Smooth muscle cell of the brain vasculature (primary cell): Measurements from ENCODE around the gene GOLGA6L10.
"Not testable (repeated sequence)": the region's sequence is repeated elsewhere in the genome, so short reads cannot be mapped to it uniquely, and the experiment has no call there.

Experiments
- DNase-seq: peaks from one replicate; pipeline ENCODE4 v3.0.0-alpha.2; 2012; ENCODE audit warnings: low read depth, low spot score

GOLGA6L10 gene

DNA sequence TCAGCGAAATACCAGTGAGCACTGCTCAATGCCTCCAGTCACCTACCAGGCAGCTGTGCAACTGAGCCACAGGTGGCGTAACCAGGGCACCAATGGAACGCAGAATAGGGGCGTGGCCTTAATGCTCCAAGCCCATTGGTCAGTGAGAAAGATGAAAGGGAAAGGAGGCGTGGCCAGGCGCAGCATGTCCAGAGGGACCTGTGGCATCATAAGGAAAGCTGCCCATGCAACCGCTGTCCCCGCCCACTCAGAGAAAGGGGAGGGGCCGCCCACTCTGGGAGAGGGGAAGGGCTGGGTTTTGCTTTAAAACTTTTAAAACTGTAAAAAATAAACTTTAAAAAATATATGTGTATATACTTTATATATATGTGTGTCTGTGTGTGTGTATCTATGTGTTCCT is at the start of gene GOLGA6L10:
Gene GOLGA6L10, minus strand, starts transcription at position 101 of the 400 bp plus-strand sequence. Its CDS starts 100 bp downstream, at position 1.
- not testable (repeated sequence) for DNase-seq

GRCh38 chr15:82398785-82399184 is 49.5 kb upstream of the GOLGA6L10 start:
- no peak for DNase-seq

DNA sequence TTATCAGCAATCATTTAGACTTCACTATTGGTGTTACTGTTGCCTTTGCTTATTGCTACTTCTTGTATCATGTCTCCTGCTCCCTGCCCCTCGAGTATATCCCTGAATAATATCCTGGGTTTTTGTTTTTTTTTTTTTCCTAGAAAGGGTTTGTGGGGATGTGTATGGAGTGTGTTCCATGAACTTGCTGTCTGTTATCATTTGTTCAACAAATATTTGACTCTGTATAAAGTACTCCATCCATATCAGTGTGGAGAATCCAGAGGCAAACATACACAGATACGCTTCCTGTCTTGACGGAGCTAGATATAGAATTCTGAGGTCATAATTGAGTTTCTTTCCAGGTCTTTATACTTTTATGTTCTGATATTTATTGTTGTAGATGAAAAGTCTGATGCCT is 48.5 kb upstream of the GOLGA6L10 start:
- DNase-seq, result no peak

DNA sequence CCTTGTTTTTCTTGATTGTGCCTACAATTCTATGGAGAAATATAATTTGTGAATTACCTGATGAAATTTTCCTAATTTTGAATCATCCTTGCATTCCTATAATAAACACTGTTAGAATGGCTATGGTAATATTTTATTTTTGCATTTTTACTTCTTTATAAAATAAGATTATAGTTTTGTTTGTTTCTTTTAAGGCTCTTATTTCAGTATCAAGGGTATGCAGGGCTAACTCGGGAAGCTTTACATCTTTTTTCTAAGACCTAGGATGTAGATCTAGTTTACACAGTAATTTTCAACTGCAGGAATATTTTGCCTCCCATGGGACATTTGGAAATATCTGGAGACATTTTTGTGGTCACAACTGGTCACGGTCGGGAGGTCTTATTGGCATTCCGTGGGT is 46.5 kb upstream of the GOLGA6L10 start:
- not testable (repeated sequence) for DNase-seq

GRCh38 chr15:82393671-82394070 is 44.4 kb upstream of the GOLGA6L10 start:
- DNase-seq, result no peak

- not testable (repeated sequence) for DNase-seq
Observed at GRCh38 chr15:82392077-82392476, 42.8 kb upstream of the GOLGA6L10 start.

- not testable (repeated sequence) for DNase-seq
Observed at GRCh38 chr15:82390152-82390551, 40.9 kb upstream of the GOLGA6L10 start.

DNA sequence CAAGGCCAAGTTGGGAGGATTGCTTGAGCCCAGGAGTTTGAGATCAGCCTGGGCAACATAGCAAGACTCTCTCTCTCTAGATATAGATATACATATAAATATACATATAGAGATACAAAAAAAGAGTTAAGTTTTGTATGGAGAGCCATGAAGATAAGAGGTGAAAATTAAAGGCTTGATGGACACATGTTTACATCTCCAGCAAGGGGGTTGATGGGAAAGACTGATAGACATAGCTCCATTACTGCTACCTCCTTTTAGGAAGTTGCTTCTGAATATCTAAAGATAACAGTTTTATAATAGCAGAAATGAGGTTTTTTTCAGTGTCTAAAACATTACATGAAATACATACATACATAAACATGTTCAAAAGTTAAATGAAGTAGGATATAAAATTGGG is 37.9 kb upstream of the GOLGA6L10 start:
- DNase-seq, result not testable (repeated sequence)

DNA sequence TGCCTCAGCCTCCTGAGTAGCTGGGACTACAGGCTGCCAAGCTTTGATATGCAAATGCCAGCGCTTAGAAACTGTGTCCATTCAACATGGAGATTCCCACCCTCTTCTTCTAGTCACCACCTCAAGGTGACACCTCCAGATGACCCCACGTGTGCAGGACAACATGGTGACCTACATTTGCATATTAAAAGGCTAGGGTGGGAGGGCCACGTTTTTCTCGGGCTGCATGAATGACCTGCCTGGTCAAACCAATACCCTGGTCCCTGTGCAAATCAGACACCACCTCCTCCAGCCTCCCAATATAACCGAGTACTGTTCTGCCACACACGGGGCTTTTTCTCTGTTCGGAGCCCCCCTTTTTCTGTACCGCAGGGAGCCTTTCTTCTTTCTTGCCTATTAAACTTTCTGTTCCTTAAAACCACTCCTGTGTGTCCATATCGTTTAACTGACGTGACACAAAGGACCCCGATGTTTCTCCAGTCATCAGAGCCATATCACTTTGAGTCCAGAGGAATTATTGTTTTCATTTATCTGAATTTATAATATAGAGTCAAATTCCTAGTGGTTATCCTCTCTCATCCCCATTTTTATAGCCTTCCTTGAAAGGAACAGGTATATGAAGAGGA is 32.2 kb upstream of the GOLGA6L10 start:
- DNase-seq, result not testable (repeated sequence)

DNA sequence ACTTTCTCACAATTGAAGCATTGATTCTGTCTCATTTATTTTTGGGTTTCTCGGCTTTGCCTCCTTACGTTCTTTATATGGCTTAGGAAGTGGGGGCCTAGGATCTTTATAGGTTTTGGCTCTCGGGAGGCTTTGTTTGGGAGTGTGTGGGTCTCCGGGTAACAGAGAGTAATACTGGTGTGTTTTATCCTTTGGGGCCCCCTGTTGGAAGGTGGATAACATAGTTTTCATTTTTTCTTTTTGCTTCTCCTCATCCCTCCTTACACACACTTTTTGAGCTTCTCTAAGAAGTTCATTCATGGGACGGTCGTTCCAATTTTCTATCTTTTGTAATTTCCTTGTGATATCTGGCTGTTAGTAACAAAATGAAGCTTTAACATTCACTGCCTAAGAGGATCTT is 30.3 kb upstream of the GOLGA6L10 start:
- not testable (repeated sequence) for DNase-seq

GRCh38 chr15:82373661-82374060 is 24.4 kb upstream of the GOLGA6L10 start:
- not testable (repeated sequence) for DNase-seq

- DNase-seq, result no peak
Observed at GRCh38 chr15:82371656-82372055, 22.4 kb upstream of the GOLGA6L10 start.

- DNase-seq, result not testable (repeated sequence)
Observed at GRCh38 chr15:82367790-82368189, 18.5 kb upstream of the GOLGA6L10 start.

DNA sequence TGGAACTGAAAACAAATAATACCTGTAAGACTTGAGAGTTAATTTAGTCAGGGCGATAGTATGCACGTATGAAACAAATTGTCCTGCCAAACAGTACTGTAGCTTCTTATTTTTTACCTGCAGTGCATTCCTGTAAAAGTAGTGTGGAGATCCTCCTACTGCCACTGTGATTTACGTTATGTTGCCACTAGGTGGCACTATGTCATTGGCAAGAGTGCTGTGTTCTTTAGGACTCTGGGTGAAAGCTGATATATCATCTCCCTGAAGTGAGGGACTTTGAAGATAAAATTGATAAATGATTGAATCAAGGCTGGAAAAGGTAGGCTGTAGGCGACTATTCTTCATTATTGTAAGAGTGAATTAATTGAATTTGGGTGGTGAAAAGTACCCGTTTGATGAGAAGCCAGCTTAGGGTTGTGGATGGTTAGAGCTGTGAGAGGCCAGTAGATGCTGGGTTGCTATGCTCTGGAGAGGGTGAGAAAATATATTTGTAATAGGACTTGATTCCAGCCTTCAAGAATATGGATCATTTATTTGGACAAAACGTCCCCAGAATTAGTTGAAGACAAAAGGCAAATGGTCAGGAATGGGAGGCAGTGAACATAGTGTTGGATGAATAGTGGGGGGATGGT is 16.5 kb upstream of the GOLGA6L10 start:
- DNase-seq, result not testable (repeated sequence)

DNA sequence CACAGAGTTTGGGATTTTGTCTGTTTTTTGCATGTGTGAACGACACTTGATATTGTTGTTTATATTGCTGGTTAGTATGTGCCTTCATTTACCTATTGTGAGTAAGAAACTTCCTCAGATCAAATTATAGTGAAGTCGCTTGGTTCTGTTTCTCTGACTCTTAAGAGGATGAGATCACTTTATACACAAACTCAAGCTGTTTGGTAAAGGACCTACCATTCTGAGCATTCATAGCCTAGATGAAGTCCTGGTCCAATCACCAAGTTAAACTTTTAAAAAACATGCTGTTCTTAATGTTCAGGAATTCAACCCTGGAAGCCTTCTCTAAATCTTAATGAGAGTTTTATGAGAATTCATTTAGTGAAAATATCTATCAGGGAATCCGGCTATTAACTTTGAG is 15.3 kb upstream of the GOLGA6L10 start:
- not testable (repeated sequence) for DNase-seq

DNA sequence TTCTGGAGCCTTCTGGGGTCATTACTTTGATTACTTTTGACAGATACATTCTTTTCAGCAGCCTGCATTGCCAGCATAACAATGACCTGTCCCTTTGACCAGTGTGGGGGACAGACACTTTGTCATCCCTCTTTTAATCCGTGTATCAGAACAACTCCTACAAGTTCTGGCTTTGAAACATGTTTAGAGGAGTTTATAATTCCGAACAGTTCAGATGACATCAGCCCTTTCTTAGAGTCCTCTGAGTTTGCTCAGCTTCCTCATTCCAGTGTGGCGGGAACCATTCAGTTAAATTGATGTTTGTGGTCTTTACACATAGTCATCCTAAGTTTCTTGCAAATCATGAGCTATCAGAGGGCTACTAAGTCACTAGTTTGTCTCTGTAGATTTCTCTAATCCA is 13.5 kb upstream of the GOLGA6L10 start:
- DNase-seq, result not testable (repeated sequence)

DNA sequence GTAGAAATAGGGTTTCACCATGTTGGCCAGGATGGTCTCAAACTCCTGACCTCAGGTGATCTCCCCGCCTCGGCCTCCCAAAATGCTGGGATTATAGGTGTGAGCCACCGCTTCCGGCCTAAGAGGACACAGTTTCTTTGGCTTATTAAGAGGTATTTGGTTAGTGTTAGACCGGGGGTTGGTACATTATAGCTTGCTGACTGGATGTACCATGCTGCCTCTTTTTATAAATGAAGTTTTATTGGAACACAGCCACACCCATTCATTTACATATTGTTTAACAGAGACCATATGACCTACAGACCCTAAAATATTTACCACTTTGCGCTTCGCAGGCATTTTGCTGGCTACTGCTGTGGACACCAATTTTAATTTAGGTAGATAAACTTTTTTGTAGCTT is 11.3 kb upstream of the GOLGA6L10 start:
- DNase-seq, result not testable (repeated sequence)

DNA sequence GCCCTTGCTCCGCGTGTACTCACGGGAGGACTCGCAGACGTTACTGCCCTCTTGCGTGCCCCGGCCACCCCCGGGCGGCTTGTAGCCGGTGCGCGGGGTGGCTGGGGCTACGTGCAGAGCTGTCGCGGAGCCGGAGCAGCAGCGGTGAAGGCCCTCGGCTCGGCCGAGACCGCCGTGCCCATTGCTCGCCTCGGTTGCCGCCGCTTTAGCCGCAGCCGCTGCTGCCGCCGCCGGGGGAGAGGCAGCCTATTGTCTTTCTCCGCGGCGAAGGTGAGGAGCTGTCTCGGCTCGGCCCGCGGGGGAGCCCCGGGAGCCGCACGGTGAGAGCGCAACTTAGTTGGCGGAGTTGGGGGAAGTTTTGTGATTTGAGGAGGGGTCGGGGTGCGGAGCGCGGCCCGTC is 5.8 kb upstream of the GOLGA6L10 start:
- DNase-seq, result not testable (repeated sequence)

GRCh38 chr15:82354546-82354945 is 5.3 kb upstream of the GOLGA6L10 start:
- DNase-seq, result not testable (repeated sequence)

DNA sequence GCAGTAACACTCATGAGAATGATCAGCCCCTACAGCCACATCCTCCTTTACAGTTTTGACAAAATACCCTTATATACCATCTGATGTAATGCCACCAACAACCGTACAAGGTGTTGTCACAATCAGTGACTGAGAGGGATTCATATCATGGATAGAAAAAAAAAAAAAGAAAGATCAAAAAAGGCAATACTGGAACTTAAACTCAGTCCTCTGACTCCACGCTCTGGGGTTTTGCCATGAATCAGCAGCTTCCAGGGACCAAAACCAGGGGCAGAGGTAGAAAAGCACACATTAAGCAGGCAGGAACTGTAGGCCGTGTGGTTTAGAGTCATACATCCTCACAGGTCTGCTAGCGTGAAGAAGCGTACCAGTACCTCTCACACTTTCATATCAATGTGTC is 1.6 kb downstream of the GOLGA6L10 start:
- not testable (repeated sequence) for DNase-seq

DNA sequence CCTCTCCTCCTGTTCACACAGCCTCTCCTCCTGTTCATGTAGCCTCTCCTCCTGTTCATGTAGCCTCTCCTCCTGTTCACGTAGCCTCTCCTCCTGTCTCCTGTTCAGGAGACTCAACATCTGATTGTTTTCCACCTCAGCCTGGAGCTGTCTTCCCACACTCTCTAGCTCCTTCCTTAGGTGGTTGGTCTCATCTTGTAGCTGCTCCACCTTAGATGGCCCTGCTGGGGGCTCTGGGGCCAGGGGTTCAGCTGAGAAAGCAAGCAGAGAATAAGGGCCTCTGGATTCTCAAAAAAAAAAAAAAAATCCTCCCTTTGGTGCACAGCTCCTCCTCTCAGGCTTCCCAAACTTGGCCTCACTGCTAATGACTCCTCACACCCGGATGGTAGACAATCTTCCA is 4.1 kb downstream of the GOLGA6L10 start:
- not testable (repeated sequence) for DNase-seq

DNA sequence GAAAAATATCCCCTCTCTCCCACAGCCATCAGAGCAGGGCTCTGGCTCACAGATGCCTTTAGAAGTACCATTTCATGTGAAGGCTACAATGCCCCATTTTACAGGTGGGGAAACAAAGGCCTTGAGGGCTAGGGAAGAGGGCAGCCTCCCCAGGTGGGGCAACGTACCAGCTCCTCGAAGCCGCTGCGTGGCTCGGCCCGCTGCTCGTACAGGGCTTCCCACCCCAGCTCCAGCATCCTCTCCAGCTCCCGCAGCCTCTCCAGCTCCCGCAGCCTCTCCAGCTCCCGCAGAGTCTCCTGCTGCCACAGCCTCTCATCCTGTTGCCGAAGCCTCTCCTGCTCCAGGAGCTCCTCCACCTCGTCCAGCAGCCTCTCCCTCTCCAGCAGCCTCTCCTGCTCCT is 4.9 kb downstream of the GOLGA6L10 start:
- not testable (repeated sequence) for DNase-seq

DNA sequence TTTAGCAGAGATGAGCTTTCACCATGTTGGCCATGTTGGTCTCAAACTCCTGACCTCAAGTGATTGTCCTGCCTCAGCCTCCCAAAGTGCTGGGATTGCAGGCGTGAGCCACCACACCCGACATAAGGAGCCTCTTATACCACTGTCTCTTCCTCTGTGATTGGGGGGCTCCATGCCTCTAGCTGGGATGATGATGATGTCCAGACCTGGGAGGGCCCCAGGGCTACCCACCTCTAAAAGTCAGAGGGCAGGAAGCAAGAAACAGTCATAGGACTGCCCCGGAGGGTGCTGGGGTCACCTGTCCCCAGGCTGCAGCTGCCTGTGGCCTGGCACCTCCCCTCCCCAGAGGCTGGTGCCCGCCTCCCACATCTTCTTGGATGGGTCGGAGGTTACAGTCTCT is 5.4 kb downstream of the GOLGA6L10 start:
- DNase-seq, result not testable (repeated sequence)
